ENCODE measurements around the gene C1QL1.

GRCh38 chr17:44996304-44996703, 28.2 kb upstream of the C1QL1 start:
- TF ChIP-seq, protein P1, sequence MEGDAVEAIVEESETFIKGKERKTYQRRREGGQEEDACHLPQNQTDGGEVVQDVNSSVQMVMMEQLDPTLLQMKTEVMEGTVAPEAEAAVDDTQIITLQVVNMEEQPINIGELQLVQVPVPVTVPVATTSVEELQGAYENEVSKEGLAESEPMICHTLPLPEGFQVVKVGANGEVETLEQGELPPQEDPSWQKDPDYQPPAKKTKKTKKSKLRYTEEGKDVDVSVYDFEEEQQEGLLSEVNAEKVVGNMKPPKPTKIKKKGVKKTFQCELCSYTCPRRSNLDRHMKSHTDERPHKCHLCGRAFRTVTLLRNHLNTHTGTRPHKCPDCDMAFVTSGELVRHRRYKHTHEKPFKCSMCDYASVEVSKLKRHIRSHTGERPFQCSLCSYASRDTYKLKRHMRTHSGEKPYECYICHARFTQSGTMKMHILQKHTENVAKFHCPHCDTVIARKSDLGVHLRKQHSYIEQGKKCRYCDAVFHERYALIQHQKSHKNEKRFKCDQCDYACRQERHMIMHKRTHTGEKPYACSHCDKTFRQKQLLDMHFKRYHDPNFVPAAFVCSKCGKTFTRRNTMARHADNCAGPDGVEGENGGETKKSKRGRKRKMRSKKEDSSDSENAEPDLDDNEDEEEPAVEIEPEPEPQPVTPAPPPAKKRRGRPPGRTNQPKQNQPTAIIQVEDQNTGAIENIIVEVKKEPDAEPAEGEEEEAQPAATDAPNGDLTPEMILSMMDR (IDR thresholded peaks at IDR 0.05): no peak
- TF ChIP-seq POLR2A (IDR thresholded peaks at IDR 0.05): no peak

All from ovary (tissue), 3 donors.